HEK293 (cell line): Measurements from ENCODE around the gene EPHA2.

ENCODE experiments used
- BCL11B ChIP-seq: fragments of 450-650 bp; formaldehyde crosslinking; IDR thresholded peaks from 2 replicates; pipeline ENCODE4 v1.5.1; 2016; ENCODE audit warnings: low read depth, missing biosample characterization, missing genetic modification characterization
- GLI2 ChIP-seq: fragments of 450-650 bp; formaldehyde crosslinking; IDR thresholded peaks from 2 replicates; pipeline ENCODE4; 2017; ENCODE audit warnings: missing biosample characterization, missing genetic modification characterization, low read depth, borderline replicate concordance
- SCRT1 ChIP-seq: fragments of 450-650 bp; formaldehyde crosslinking; IDR thresholded peaks from 2 replicates; pipeline ENCODE4 v1.5.1; 2016; ENCODE audit warnings: missing biosample characterization, missing genetic modification characterization, borderline replicate concordance
- WT1 ChIP-seq: fragments of 450-650 bp; formaldehyde crosslinking; IDR thresholded peaks from 2 replicates; pipeline ENCODE4 v1.5.1; 2016; ENCODE audit warnings: missing biosample characterization, missing genetic modification characterization
- YY1 ChIP-seq: fragments of 450-650 bp; formaldehyde crosslinking; IDR thresholded peaks from 2 replicates; pipeline ENCODE4 v1.5.1; 2018; ENCODE audit warnings: missing biosample characterization, missing genetic modification characterization
- YY2 ChIP-seq: fragments of 450-650 bp; formaldehyde crosslinking; IDR thresholded peaks from 2 replicates; pipeline ENCODE4 v1.5.1; 2016; ENCODE audit warnings: missing biosample characterization, missing genetic modification characterization
- ZEB2 ChIP-seq: fragments of 450-650 bp; formaldehyde crosslinking; IDR thresholded peaks from 2 replicates; pipeline ENCODE4 v1.5.1; 2016; ENCODE audit warnings: missing biosample characterization, missing genetic modification characterization
- ZNF114 ChIP-seq: fragments of 450-650 bp; formaldehyde crosslinking; IDR thresholded peaks from 2 replicates; pipeline ENCODE4 v1.5.0; 2017; ENCODE audit warnings: missing biosample characterization, missing genetic modification characterization
- ZNF169 ChIP-seq: fragments of 450-650 bp; formaldehyde crosslinking; IDR thresholded peaks from 2 replicates; pipeline ENCODE4 v1.5.1; 2016; ENCODE audit warnings: missing biosample characterization, missing genetic modification characterization
- ZNF175 ChIP-seq: fragments of 450-650 bp; formaldehyde crosslinking; IDR thresholded peaks from 2 replicates; pipeline ENCODE4 v1.5.1; 2016; ENCODE audit warnings: missing biosample characterization, missing genetic modification characterization
- ZNF2 ChIP-seq: fragments of 450-650 bp; formaldehyde crosslinking; IDR thresholded peaks from 2 replicates; pipeline ENCODE4 v1.5.1; 2016; ENCODE audit warnings: missing biosample characterization, missing genetic modification characterization
- ZNF266 ChIP-seq: fragments of 450-650 bp; formaldehyde crosslinking; IDR thresholded peaks from 2 replicates; pipeline ENCODE4 v1.5.1; 2016; ENCODE audit warnings: missing biosample characterization, missing genetic modification characterization, low read depth
- ZNF274 ChIP-seq, 2 experiments: fragments of 200-500 bp in 1 of 2; fragments of 450-650 bp in 1 of 2; sonication (Bioruptor generic) in 1 of 2; formaldehyde crosslinking in 1 of 2; IDR thresholded peaks; 2 replicates each; pipeline versions ENCODE4 v1.5.1 to v1.6.1; 2014 to 2016; ENCODE audit warnings: borderline replicate concordance in 1 of 2, inconsistent platforms in 1 of 2, low read length in 1 of 2, missing biosample characterization in 1 of 2, missing genetic modification characterization in 1 of 2
- ZNF350 ChIP-seq: fragments of 450-650 bp; formaldehyde crosslinking; IDR thresholded peaks from 2 replicates; pipeline ENCODE4 v1.5.0; 2017; ENCODE audit warnings: missing biosample characterization, mild to moderate bottlenecking, missing genetic modification characterization
- ZNF433 ChIP-seq: fragments of 450-650 bp; formaldehyde crosslinking; IDR thresholded peaks from 2 replicates; pipeline ENCODE4 v1.5.1; 2016; ENCODE audit warnings: missing biosample characterization, missing genetic modification characterization, low read depth
- ZNF521 ChIP-seq: fragments of 450-650 bp; formaldehyde crosslinking; IDR thresholded peaks from 2 replicates; pipeline ENCODE4 v1.5.1; 2017; ENCODE audit warnings: missing biosample characterization, mild to moderate bottlenecking, missing genetic modification characterization
- ZNF529 ChIP-seq: fragments of 450-650 bp; formaldehyde crosslinking; IDR thresholded peaks from 2 replicates; pipeline ENCODE4 v1.5.1; 2017; ENCODE audit warnings: missing genetic modification characterization, missing biosample characterization; ENCODE audit not compliant: insufficient replicate concordance
- ZNF548 ChIP-seq: fragments of 450-650 bp; formaldehyde crosslinking; IDR thresholded peaks from 2 replicates; pipeline ENCODE4 v1.5.1; 2016; ENCODE audit warnings: missing biosample characterization, missing genetic modification characterization
- ZNF558 ChIP-seq: fragments of 450-650 bp; formaldehyde crosslinking; IDR thresholded peaks from 2 replicates; pipeline ENCODE4 v1.5.1; 2016; ENCODE audit warnings: missing biosample characterization, missing genetic modification characterization
- ZNF707 ChIP-seq: fragments of 450-650 bp; formaldehyde crosslinking; IDR thresholded peaks from 2 replicates; pipeline ENCODE4 v1.5.1; 2016; ENCODE audit warnings: missing biosample characterization, missing genetic modification characterization
- ZNF76 ChIP-seq: fragments of 450-650 bp; formaldehyde crosslinking; IDR thresholded peaks from 2 replicates; pipeline ENCODE4; 2016; ENCODE audit warnings: low read depth, missing biosample characterization, missing genetic modification characterization, borderline replicate concordance
- ZNF830 ChIP-seq: fragments of 450-650 bp; IDR thresholded peaks from 2 replicates; pipeline ENCODE4 v1.5.0; 2018; ENCODE audit warnings: missing biosample characterization, missing genetic modification characterization, low read depth, mild to moderate bottlenecking, moderate library complexity
- ZXDB ChIP-seq: fragments of 450-650 bp; formaldehyde crosslinking; IDR thresholded peaks from 2 replicates; pipeline ENCODE4 v1.5.1; 2016; ENCODE audit warnings: missing biosample characterization, missing genetic modification characterization
- TF ChIP-seq, protein P1 (sequence below): fragments of 450-650 bp; IDR thresholded peaks from 2 replicates; pipeline ENCODE4 v1.5.1; 2018; ENCODE audit warnings: missing biosample characterization, missing genetic modification characterization
- TF ChIP-seq, protein P2 (sequence below): fragments of 450-650 bp; formaldehyde crosslinking; IDR thresholded peaks from 2 replicates; pipeline ENCODE4 v1.5.1; 2017; ENCODE audit warnings: missing biosample characterization, missing genetic modification characterization
- TF ChIP-seq, protein P3 (sequence below): fragments of 450-650 bp; formaldehyde crosslinking; IDR thresholded peaks from 2 replicates; pipeline ENCODE4 v1.5.1; 2016; ENCODE audit warnings: missing biosample characterization, missing genetic modification characterization
- TF ChIP-seq, protein P4 (sequence below): fragments of 450-650 bp; formaldehyde crosslinking; IDR thresholded peaks from 2 replicates; pipeline ENCODE4 v1.5.1; 2016; ENCODE audit warnings: missing biosample characterization, missing genetic modification characterization
- TF ChIP-seq, protein P5 (sequence below): fragments of 450-650 bp; formaldehyde crosslinking; IDR thresholded peaks from 2 replicates; pipeline ENCODE4 v1.5.1; 2016; ENCODE audit warnings: missing biosample characterization, missing genetic modification characterization, borderline replicate concordance

EPHA2 gene

DNA sequence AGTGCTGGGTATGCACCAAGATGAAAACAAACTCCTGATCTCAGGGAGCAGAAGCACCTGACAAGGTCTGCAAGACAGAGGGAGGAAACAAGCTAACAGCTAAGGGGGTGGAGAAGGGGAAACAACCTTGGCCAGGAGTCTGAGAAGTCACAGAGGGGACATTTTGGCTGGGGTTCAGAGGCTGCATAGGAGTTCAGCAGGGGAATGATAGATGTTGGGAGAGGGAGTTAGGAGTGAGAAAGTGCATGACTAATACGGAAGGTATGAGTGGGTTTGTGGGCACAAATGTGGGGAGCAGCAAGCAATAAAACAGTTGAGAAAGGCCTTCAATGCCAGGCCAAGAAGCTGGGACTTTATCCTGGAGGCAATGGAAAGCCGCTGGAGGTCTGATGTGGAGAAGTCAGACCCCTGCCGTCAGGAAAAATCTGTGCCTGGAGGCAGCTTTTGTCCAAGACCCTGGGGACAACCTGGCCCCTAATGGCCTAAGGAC is 16.4 kb downstream of the EPHA2 start (continued):
- TF ChIP-seq, protein P1, sequence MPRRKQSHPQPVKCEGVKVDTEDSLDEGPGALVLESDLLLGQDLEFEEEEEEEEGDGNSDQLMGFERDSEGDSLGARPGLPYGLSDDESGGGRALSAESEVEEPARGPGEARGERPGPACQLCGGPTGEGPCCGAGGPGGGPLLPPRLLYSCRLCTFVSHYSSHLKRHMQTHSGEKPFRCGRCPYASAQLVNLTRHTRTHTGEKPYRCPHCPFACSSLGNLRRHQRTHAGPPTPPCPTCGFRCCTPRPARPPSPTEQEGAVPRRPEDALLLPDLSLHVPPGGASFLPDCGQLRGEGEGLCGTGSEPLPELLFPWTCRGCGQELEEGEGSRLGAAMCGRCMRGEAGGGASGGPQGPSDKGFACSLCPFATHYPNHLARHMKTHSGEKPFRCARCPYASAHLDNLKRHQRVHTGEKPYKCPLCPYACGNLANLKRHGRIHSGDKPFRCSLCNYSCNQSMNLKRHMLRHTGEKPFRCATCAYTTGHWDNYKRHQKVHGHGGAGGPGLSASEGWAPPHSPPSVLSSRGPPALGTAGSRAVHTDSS (tag by site-specific recombination), result no peak
- TF ChIP-seq, protein P2, sequence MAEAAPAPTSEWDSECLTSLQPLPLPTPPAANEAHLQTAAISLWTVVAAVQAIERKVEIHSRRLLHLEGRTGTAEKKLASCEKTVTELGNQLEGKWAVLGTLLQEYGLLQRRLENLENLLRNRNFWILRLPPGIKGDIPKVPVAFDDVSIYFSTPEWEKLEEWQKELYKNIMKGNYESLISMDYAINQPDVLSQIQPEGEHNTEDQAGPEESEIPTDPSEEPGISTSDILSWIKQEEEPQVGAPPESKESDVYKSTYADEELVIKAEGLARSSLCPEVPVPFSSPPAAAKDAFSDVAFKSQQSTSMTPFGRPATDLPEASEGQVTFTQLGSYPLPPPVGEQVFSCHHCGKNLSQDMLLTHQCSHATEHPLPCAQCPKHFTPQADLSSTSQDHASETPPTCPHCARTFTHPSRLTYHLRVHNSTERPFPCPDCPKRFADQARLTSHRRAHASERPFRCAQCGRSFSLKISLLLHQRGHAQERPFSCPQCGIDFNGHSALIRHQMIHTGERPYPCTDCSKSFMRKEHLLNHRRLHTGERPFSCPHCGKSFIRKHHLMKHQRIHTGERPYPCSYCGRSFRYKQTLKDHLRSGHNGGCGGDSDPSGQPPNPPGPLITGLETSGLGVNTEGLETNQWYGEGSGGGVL (tag by site-specific recombination), result peak; percentile 79
- TF ChIP-seq ZNF548 (tag by site-specific recombination), result no peak
- TF ChIP-seq ZEB2, result no peak
- TF ChIP-seq ZNF114 (tag by site-specific recombination), result no peak
- TF ChIP-seq ZNF169 (tag by site-specific recombination), result no peak
- TF ChIP-seq ZNF76, result no peak
- TF ChIP-seq ZNF175 (tag by site-specific recombination), result no peak
- TF ChIP-seq, protein P3, sequence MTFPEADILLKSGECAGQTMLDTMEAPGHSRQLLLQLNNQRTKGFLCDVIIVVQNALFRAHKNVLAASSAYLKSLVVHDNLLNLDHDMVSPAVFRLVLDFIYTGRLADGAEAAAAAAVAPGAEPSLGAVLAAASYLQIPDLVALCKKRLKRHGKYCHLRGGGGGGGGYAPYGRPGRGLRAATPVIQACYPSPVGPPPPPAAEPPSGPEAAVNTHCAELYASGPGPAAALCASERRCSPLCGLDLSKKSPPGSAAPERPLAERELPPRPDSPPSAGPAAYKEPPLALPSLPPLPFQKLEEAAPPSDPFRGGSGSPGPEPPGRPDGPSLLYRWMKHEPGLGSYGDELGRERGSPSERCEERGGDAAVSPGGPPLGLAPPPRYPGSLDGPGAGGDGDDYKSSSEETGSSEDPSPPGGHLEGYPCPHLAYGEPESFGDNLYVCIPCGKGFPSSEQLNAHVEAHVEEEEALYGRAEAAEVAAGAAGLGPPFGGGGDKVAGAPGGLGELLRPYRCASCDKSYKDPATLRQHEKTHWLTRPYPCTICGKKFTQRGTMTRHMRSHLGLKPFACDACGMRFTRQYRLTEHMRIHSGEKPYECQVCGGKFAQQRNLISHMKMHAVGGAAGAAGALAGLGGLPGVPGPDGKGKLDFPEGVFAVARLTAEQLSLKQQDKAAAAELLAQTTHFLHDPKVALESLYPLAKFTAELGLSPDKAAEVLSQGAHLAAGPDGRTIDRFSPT, result peak; percentile 75
- TF ChIP-seq, protein P4, sequence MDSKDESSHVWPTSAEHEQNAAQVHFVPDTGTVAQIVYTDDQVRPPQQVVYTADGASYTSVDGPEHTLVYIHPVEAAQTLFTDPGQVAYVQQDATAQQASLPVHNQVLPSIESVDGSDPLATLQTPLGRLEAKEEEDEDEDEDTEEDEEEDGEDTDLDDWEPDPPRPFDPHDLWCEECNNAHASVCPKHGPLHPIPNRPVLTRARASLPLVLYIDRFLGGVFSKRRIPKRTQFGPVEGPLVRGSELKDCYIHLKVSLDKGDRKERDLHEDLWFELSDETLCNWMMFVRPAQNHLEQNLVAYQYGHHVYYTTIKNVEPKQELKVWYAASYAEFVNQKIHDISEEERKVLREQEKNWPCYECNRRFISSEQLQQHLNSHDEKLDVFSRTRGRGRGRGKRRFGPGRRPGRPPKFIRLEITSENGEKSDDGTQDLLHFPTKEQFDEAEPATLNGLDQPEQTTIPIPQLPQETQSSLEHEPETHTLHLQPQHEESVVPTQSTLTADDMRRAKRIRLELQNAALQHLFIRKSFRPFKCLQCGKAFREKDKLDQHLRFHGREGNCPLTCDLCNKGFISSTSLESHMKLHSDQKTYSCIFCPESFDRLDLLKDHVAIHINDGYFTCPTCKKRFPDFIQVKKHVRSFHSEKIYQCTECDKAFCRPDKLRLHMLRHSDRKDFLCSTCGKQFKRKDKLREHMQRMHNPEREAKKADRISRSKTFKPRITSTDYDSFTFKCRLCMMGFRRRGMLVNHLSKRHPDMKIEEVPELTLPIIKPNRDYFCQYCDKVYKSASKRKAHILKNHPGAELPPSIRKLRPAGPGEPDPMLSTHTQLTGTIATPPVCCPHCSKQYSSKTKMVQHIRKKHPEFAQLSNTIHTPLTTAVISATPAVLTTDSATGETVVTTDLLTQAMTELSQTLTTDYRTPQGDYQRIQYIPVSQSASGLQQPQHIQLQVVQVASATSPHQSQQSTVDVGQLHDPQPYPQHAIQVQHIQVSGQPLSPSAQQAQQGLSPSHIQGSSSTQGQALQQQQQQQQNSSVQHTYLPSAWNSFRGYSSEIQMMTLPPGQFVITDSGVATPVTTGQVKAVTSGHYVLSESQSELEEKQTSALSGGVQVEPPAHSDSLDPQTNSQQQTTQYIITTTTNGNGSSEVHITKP (tag by site-specific recombination), result peak; percentile 68
- TF ChIP-seq ZXDB, result no peak
- TF ChIP-seq, protein P5, sequence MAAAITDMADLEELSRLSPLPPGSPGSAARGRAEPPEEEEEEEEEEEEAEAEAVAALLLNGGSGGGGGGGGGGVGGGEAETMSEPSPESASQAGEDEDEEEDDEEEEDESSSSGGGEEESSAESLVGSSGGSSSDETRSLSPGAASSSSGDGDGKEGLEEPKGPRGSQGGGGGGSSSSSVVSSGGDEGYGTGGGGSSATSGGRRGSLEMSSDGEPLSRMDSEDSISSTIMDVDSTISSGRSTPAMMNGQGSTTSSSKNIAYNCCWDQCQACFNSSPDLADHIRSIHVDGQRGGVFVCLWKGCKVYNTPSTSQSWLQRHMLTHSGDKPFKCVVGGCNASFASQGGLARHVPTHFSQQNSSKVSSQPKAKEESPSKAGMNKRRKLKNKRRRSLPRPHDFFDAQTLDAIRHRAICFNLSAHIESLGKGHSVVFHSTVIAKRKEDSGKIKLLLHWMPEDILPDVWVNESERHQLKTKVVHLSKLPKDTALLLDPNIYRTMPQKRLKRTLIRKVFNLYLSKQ (tag by site-specific recombination), result no peak
- no peak for TF ChIP-seq SCRT1
- no peak for TF ChIP-seq BCL11B (tag by site-specific recombination)
- TF ChIP-seq YY2 (tag by site-specific recombination), result no peak
- TF ChIP-seq ZNF274 (IDR thresholded peaks at IDR 0.05; ENCODE audit: low read length), result no peak
- no peak for TF ChIP-seq ZNF274 (tag by site-specific recombination; IDR thresholded peaks at IDR 0.05; ENCODE audit: borderline replicate concordance)
- TF ChIP-seq WT1 (tag by site-specific recombination), result peak; percentile 67
- TF ChIP-seq ZNF521 (tag by site-specific recombination), result no peak
- no peak for TF ChIP-seq ZNF2
- TF ChIP-seq ZNF266 (tag by site-specific recombination), result no peak
- TF ChIP-seq ZNF529 (tag by site-specific recombination), result no peak
- no peak for TF ChIP-seq ZNF558 (tag by site-specific recombination)
- no peak for TF ChIP-seq ZNF350 (tag by site-specific recombination)
- TF ChIP-seq ZNF830 (tag by site-specific recombination), result no peak
- no peak for TF ChIP-seq YY1 (tag by site-specific recombination)
- no peak for TF ChIP-seq ZNF433 (tag by site-specific recombination)
- TF ChIP-seq GLI2, result no peak
- no peak for TF ChIP-seq ZNF707 (tag by site-specific recombination)
